ENCODE measurements around the gene GIT2.
"Not testable (repeated sequence)": the region's sequence is repeated elsewhere in the genome, so short reads cannot be mapped to it uniquely, and the experiment has no call there.

GIT2 gene

GRCh38 chr12:110004598-110004997 is 8.4 kb upstream of the GIT2 start:
- DNase-seq, result no peak

- no peak for DNase-seq
Measured at GRCh38 chr12:110002676-110003515, 6.7 kb upstream of the GIT2 start.

- DNase-seq, result no peak
Measured at GRCh38 chr12:110001596-110001995, 5.4 kb upstream of the GIT2 start.

- DNase-seq, result no peak
Measured at GRCh38 chr12:109999983-110000505, 3.9 kb upstream of the GIT2 start.

GRCh38 chr12:109999649-109999971 is 3.4 kb upstream of the GIT2 start:
- no peak for DNase-seq

GRCh38 chr12:109998904-109999648 is 2.9 kb upstream of the GIT2 start, which contains the start of gene ANKRD13A:
Gene ANKRD13A (plus strand): TSS chr12:109999430. CDS start chr12:109999689, 259 bp downstream.
- DNase-seq, result peak; percentile 46

GRCh38 chr12:109998241-109998903 is 2.2 kb upstream of the GIT2 start:
- no peak for DNase-seq

GRCh38 chr12:109997393-109997792 is 1.2 kb upstream of the GIT2 start:
- no peak for DNase-seq

- DNase-seq, result no peak
Measured at GRCh38 chr12:109996483-109996853, 300 bp upstream of the GIT2 start.

GRCh38 chr12:109995361-109995685 is 845 bp downstream of the GIT2 start:
- no peak for DNase-seq

GRCh38 chr12:109994401-109995175 is 1.6 kb downstream of the GIT2 start:
- peak; percentile 15 for DNase-seq

GRCh38 chr12:109993091-109993490 is 3.1 kb downstream of the GIT2 start:
- no peak for DNase-seq

GRCh38 chr12:109991586-109991985 is 4.6 kb downstream of the GIT2 start:
- no peak for DNase-seq

GRCh38 chr12:109989380-109989779 is 6.8 kb downstream of the GIT2 start:
- DNase-seq, result no peak

GRCh38 chr12:109988903-109989302 is 7.3 kb downstream of the GIT2 start:
- no peak for DNase-seq

- no peak for DNase-seq
Measured at GRCh38 chr12:109988274-109988673, 7.9 kb downstream of the GIT2 start.

- DNase-seq, result no peak
Measured at GRCh38 chr12:109987615-109988014, 8.6 kb downstream of the GIT2 start.

- not testable (repeated sequence) for DNase-seq
Measured at GRCh38 chr12:109986236-109986635, 9.9 kb downstream of the GIT2 start.

GRCh38 chr12:109983432-109984142 is 12.6 kb downstream of the GIT2 start:
- no peak for DNase-seq

GRCh38 chr12:109982210-109982609 is 14.0 kb downstream of the GIT2 start:
- DNase-seq, result no peak

GRCh38 chr12:109981311-109981710 is 14.9 kb downstream of the GIT2 start:
- no peak for DNase-seq

- DNase-seq, result no peak
Measured at GRCh38 chr12:109972821-109973220, 23.3 kb downstream of the GIT2 start.
